HCT116 (cell line): ENCODE measurements around the gene SWT1. TPM values are rescaled to one million over a fixed set of nuclear protein-coding genes. Genes with fewer than 3 reads are reported as not detected.

ENCODE experiments used
- ATAC-seq: fragments of 200-7000 bp; cut with Tn5 transposase; 2 replicates; pipeline ENCODE4 v1.9.1; 2020; ENCODE audit warnings: mild to moderate bottlenecking, moderate library complexity
- BruUV-seq: library from RNA; stranded (reverse); fragments of 400-500 nt; replicated peaks from 2 replicates; lab custom pipeline; 2021; lab: Mats Ljungman, UMichigan
- CTCF ChIA-PET: fragments of 300-600 bp; sonication (Branson Sonifier 250); formaldehyde crosslinking; loops from one replicate; lab custom pipeline; 2021; ENCODE audit warnings: antibody characterized with exemption; lab: Charles Lee
- POLR2A ChIA-PET: fragments of 300-600, 350-600 bp; sonication (Branson Sonifier 250); formaldehyde crosslinking; loops from one replicate; lab custom pipeline; 2021; ENCODE audit warnings: antibody characterized with exemption; lab: Charles Lee
- RAD21 ChIA-PET, 2 experiments: fragments of 300-600 bp; sonication (Branson Sonifier 250); formaldehyde crosslinking; loops; one replicate each; lab custom pipeline; 2023; ENCODE audit warnings: low total read pairs in 2 of 2; ENCODE audit not compliant: uncharacterized antibody in 2 of 2, unreplicated experiment in 2 of 2, low non-redundant PET in 1 of 2; lab: Charles Lee
- DNase-seq: peaks from one replicate; pipeline ENCODE4 v3.0.0-alpha.2; 2010; ENCODE audit warnings: low read depth, low spot score
- H2AFZ ChIP-seq: fragments of 200-600 bp; shearing (Covaris generic), sonication (generic); 2 replicates; pipeline ENCODE4 v1.6.1; 2017; ENCODE audit warnings: low read depth, mixed run types, mixed read lengths, antibody characterized with exemption, low read length; ENCODE audit not compliant: poor library complexity, severe bottlenecking
- H3K27ac ChIP-seq: 2 replicates; pipeline ENCODE4 v1.5.1; 2012; ENCODE audit warnings: low read depth, low read length
- H3K27me3 ChIP-seq: fragments of 200-600 bp; sonication (generic); 2 replicates; pipeline ENCODE4 v1.6.1; 2016; ENCODE audit warnings: mixed run types, low read length, mixed read lengths; ENCODE audit not compliant: insufficient read depth
- H3K36me3 ChIP-seq, 2 experiments: fragments of 200-500 bp in 1 of 2; fragments of 200-600 bp in 1 of 2; sonication (Bioruptor generic) in 1 of 2; sonication (generic) in 1 of 2; 2 replicates each; pipeline versions ENCODE4 v1.5.1 to v1.6.1; 2014 to 2016; ENCODE audit warnings: low read length in 2 of 2, inconsistent platforms in 1 of 2, mixed read lengths in 1 of 2, mixed run types in 1 of 2; ENCODE audit not compliant: insufficient read depth in 2 of 2, control insufficient read depth in 1 of 2
- H3K4me1 ChIP-seq, 2 experiments: fragments of 200-600 bp in 1 of 2; sonication (generic) in 1 of 2; 2 replicates each; pipeline versions ENCODE4 v1.5.1 to v1.6.1; 2012 to 2017; ENCODE audit warnings: low read length in 2 of 2, inconsistent platforms in 1 of 2, mild to moderate bottlenecking in 1 of 2, mixed read lengths in 1 of 2, mixed run types in 1 of 2, moderate library complexity in 1 of 2; ENCODE audit not compliant: insufficient read depth in 2 of 2, control insufficient read depth in 1 of 2
- H3K4me2 ChIP-seq: fragments of 200-600 bp; sonication (generic); 2 replicates; pipeline ENCODE4 v1.6.1; 2017; ENCODE audit warnings: mixed run types, low read length, mixed read lengths
- H3K4me3 ChIP-seq, 2 experiments: fragments of 200-600 bp in 1 of 2; sonication (generic) in 1 of 2; replicated peaks in 1 of 2; 2 replicates each; pipeline ENCODE4 v1.5.1; 2011 to 2016; ENCODE audit warnings: low read length in 2 of 2, control low read depth in 1 of 2, low read depth in 1 of 2, mild to moderate bottlenecking in 1 of 2, mixed read lengths in 1 of 2, mixed run types in 1 of 2
- H3K79me2 ChIP-seq: fragments of 200-600 bp; sonication (generic); 2 replicates; pipeline ENCODE4 v1.6.1; 2017; ENCODE audit warnings: mild to moderate bottlenecking, mixed run types, low read length, moderate library complexity, mixed read lengths; ENCODE audit not compliant: insufficient read depth
- H3K9ac ChIP-seq: fragments of 200-600 bp; sonication (generic); 2 replicates; pipeline ENCODE4 v1.6.1; 2016; ENCODE audit warnings: low read length, mixed read lengths
- H3K9me2 ChIP-seq: fragments of 200-600 bp; sonication (generic), shearing (Covaris generic); 2 replicates; pipeline ENCODE4 v1.6.1; 2017; ENCODE audit warnings: mixed run types, mild to moderate bottlenecking, moderate library complexity; ENCODE audit not compliant: insufficient read depth
- H3K9me3 ChIP-seq, 2 experiments: fragments of 200-500 bp in 1 of 2; fragments of 200-600 bp in 1 of 2; sonication (Bioruptor generic) in 1 of 2; sonication (generic) in 1 of 2; 2 replicates each; pipeline ENCODE4 v1.6.1; 2014 to 2017; ENCODE audit warnings: low read length in 2 of 2, mixed read lengths in 2 of 2, inconsistent platforms in 1 of 2, low read depth in 1 of 2, mild to moderate bottlenecking in 1 of 2, mixed run types in 1 of 2, moderate library complexity in 1 of 2; ENCODE audit not compliant: control insufficient read depth in 1 of 2, insufficient read depth in 1 of 2
- H4K20me1 ChIP-seq: fragments of 200-600 bp; sonication (generic), shearing (Covaris generic); 2 replicates; pipeline ENCODE4 v1.6.1; 2017; ENCODE audit warnings: mixed run types, mild to moderate bottlenecking, moderate library complexity; ENCODE audit not compliant: insufficient read depth
- ATF3 ChIP-seq: IDR thresholded peaks from 2 replicates; pipeline ENCODE4 v1.6.1; 2012
- CTCF ChIP-seq, 3 experiments: fragments of 200-600 bp in 1 of 3; sonication (generic) in 1 of 3; IDR thresholded peaks in 2 of 3; conservative IDR thresholded peaks in 1 of 3; 2 replicates each; pipeline ENCODE4 v1.5.1; 2012 to 2017; ENCODE audit warnings: low read depth in 2 of 3, low read length in 2 of 3, antibody characterized with exemption in 1 of 3, borderline replicate concordance in 1 of 3, control low read depth in 1 of 3, mild to moderate bottlenecking in 1 of 3, mixed read lengths in 1 of 3, mixed run types in 1 of 3, moderate library complexity in 1 of 3; ENCODE audit not compliant: insufficient read depth in 1 of 3
- EZH2 ChIP-seq: fragments of 200-600 bp; sonication (generic); IDR thresholded peaks from 2 replicates; pipeline ENCODE4 v1.6.1; 2017; ENCODE audit warnings: antibody characterized with exemption, mixed run types
- FOSL1 ChIP-seq: IDR thresholded peaks from 2 replicates; pipeline ENCODE4 v1.6.1; 2012; ENCODE audit warnings: low read depth
- POLR2AphosphoS5 ChIP-seq: IDR thresholded peaks from 2 replicates; pipeline ENCODE4 v1.6.1; 2011; ENCODE audit warnings: mild to moderate bottlenecking, low read depth, low read length, moderate library complexity
- SIN3A ChIP-seq: IDR thresholded peaks from 2 replicates; pipeline ENCODE4 v1.6.1; 2012; ENCODE audit warnings: low read depth
- SRF ChIP-seq: IDR thresholded peaks from 2 replicates; pipeline ENCODE4 v1.6.1; 2012; ENCODE audit warnings: low read depth
- TCF7L2 ChIP-seq: IDR thresholded peaks from 2 replicates; pipeline ENCODE4 v1.7.0; 2011; ENCODE audit warnings: borderline replicate concordance, inconsistent platforms; ENCODE audit not compliant: insufficient read depth, insufficient read length; ENCODE audit errors: extremely low read depth
- YY1 ChIP-seq: IDR thresholded peaks from 2 replicates; pipeline ENCODE4 v1.6.1; 2011; ENCODE audit warnings: low read length, low read depth, moderate library complexity, mild to moderate bottlenecking; ENCODE audit not compliant: insufficient replicate concordance; ENCODE audit errors: extremely low read depth
- ZFX ChIP-seq: fragments of 450-650 bp; IDR thresholded peaks from 2 replicates; pipeline ENCODE4 v1.6.1; 2017
- ZNF274 ChIP-seq: fragments of 200-500 bp; sonication (Bioruptor generic); IDR thresholded peaks from 2 replicates; pipeline ENCODE4 v1.6.1; 2014; ENCODE audit warnings: mild to moderate bottlenecking, low read depth, low read length, inconsistent platforms
- intact Hi-C: fragments of 100-400 bp; cut with micrococcal nuclease; formaldehyde crosslinking; loops from 2 replicates; pipeline ENCODE4 v1.10.0; 2022
- total RNA-seq: library from RNA; stranded (reverse); gene quantifications from one replicate; pipeline ENCODE4 v1.2.1, GENCODE V29; 2021; ENCODE audit not compliant: unreplicated experiment
- TF ChIP-seq, protein P1 (sequence below): IDR thresholded peaks from 2 replicates; pipeline ENCODE4 v1.6.1; 2011; ENCODE audit warnings: mild to moderate bottlenecking, low read length, moderate library complexity; ENCODE audit not compliant: insufficient replicate concordance; ENCODE audit errors: extremely low read depth
- TF ChIP-seq, protein P2 (sequence below): IDR thresholded peaks from 2 replicates; pipeline ENCODE4 v1.6.1; 2012; ENCODE audit warnings: low read depth
- TF ChIP-seq, protein P3 (sequence below): IDR thresholded peaks from 2 replicates; pipeline ENCODE4 v1.6.1; 2012

Gene SWT1
- total RNA-seq, 1 experiment from 2014 or later: 3.3 TPM

DNA sequence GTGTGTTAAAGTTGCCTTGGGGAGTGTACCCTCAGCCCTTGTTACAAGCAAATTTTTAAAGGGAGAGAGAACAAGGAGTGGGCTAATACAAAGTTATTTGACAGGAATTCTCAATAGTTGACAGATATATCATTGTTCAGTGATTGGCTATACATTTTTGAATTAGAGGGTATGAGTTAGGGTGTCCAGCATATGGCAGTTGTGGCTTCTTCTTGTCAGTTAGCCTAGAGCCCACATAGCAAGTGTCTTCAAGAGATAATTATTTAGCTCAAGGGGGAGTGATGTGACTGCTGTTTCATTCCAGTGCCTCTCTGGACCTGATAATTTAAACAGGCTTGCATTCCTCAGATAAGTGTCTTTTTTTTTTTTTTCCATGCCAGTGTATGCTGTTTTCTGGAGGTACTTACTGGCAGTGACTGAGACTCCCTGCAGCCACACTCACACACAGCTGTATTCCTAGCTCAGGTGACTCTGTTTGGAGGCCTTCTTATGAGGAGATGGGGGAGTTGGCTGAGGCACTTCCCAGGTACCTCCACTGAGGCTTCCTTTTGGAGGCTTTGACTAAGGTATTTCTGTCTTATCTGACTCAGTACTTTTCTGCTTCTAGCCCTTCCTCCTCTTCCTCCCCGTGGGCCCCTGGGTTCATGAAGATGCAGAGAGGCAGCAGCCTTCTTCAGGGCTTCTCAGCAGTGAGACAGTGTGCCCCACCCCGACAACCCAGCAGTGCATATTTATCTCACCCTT is 127.7 kb downstream of the SWT1 start:
- Histone ChIP-seq H3K4me1 (peaks cover 0 to 3% of the 10 kb centered on the region in 2 experiments; a peak in 2 of 4 replicates), H3K9me2 (no peaks in the 10 kb centered on the region), H3K4me3 (no peak overlapping the region), H4K20me1 (no peaks in the 10 kb centered on the region), H3K4me2 (no peak overlapping the region), H3K9ac (no peak overlapping the region), H3K9me3 (no peaks in the 10 kb centered on the region), H3K79me2 (no peaks in the 10 kb centered on the region), H3K36me3 (no peaks in the 10 kb centered on the region), H2AFZ (no peak overlapping the region), H3K27me3 (no peaks in the 10 kb centered on the region), H3K27ac (no peak overlapping the region)
- intact Hi-C loops: no loop called here
- CTCF ChIA-PET: no interaction called here
- ATAC-seq: no peak
- no peak for DNase-seq
- TF ChIP-seq ZFX (no peak), FOSL1 (no peak), ZNF274 (no peak), EZH2 (no peak), SRF (no peak), TCF7L2 (no peak), ATF3 (no peak), POLR2AphosphoS5 (no peak), YY1 (no peak), SIN3A (no peak), CTCF (IDR thresholded peaks at IDR 0.05 in 2 of 3, conservative IDR thresholded peaks at IDR 0.05 in 1 of 3; ENCODE audit: borderline replicate concordance in 1 of 3, insufficient read depth in 1 of 3, low read depth in 2 of 3, low read length in 2 of 3) (no peak)
- TF ChIP-seq, protein P1, sequence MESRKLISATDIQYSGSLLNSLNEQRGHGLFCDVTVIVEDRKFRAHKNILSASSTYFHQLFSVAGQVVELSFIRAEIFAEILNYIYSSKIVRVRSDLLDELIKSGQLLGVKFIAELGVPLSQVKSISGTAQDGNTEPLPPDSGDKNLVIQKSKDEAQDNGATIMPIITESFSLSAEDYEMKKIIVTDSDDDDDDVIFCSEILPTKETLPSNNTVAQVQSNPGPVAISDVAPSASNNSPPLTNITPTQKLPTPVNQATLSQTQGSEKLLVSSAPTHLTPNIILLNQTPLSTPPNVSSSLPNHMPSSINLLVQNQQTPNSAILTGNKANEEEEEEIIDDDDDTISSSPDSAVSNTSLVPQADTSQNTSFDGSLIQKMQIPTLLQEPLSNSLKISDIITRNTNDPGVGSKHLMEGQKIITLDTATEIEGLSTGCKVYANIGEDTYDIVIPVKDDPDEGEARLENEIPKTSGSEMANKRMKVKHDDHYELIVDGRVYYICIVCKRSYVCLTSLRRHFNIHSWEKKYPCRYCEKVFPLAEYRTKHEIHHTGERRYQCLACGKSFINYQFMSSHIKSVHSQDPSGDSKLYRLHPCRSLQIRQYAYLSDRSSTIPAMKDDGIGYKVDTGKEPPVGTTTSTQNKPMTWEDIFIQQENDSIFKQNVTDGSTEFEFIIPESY: no peak
- TF ChIP-seq, protein P2, sequence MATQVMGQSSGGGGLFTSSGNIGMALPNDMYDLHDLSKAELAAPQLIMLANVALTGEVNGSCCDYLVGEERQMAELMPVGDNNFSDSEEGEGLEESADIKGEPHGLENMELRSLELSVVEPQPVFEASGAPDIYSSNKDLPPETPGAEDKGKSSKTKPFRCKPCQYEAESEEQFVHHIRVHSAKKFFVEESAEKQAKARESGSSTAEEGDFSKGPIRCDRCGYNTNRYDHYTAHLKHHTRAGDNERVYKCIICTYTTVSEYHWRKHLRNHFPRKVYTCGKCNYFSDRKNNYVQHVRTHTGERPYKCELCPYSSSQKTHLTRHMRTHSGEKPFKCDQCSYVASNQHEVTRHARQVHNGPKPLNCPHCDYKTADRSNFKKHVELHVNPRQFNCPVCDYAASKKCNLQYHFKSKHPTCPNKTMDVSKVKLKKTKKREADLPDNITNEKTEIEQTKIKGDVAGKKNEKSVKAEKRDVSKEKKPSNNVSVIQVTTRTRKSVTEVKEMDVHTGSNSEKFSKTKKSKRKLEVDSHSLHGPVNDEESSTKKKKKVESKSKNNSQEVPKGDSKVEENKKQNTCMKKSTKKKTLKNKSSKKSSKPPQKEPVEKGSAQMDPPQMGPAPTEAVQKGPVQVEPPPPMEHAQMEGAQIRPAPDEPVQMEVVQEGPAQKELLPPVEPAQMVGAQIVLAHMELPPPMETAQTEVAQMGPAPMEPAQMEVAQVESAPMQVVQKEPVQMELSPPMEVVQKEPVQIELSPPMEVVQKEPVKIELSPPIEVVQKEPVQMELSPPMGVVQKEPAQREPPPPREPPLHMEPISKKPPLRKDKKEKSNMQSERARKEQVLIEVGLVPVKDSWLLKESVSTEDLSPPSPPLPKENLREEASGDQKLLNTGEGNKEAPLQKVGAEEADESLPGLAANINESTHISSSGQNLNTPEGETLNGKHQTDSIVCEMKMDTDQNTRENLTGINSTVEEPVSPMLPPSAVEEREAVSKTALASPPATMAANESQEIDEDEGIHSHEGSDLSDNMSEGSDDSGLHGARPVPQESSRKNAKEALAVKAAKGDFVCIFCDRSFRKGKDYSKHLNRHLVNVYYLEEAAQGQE: no peak
- TF ChIP-seq, protein P3, sequence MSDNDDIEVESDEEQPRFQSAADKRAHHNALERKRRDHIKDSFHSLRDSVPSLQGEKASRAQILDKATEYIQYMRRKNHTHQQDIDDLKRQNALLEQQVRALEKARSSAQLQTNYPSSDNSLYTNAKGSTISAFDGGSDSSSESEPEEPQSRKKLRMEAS: no peak
- POLR2A ChIA-PET: no interaction called here
- no TSS peak for BruUV-seq
- RAD21 ChIA-PET: no interaction called here
